HepG2 (cell line): ENCODE measurements around the gene FBXW8. TPM values are rescaled to one million over a fixed set of nuclear protein-coding genes. Genes with fewer than 3 reads are reported as not detected.

Experiments
- ATAC-seq: fragments of 200-7000 bp; cut with Tn5 transposase; 3 replicates; pipeline ENCODE4 v1.9.1; 2020; ENCODE audit warnings: mild to moderate bottlenecking, moderate library complexity
- BruUV-seq: library from RNA; stranded (reverse); fragments of 400-500 nt; replicated peaks from 2 replicates; lab custom pipeline; 2021; lab: Mats Ljungman, UMichigan
- CTCF ChIA-PET: fragments of 300-600 bp; formaldehyde crosslinking; extraction: SDS; loops from one replicate; lab custom pipeline; 2021; ENCODE audit warnings: low total read pairs, inconsistent platforms, low intra/inter-chr PET ratio; lab: Yijun Ruan, JAX
- POLR2A ChIA-PET: fragments of 350-600 bp; sonication (Branson Sonifier 250); formaldehyde crosslinking; loops from one replicate; lab custom pipeline; 2020; ENCODE audit warnings: antibody characterized with exemption, inconsistent platforms; lab: Yijun Ruan, JAX
- DNase-seq: peaks from one replicate; pipeline ENCODE4 v3.0.0-alpha.2; 2015; ENCODE audit warnings: low spot score
- FAIRE-seq: peaks from 3 replicates; lab custom pipeline; 2011; peaks lifted over from hg19 to GRCh38; lab: Jason Lieb, UNC
- H2AFZ ChIP-seq: one replicate; pipeline ENCODE4 v1.6.1; 2011; ENCODE audit warnings: low read length, inconsistent platforms
- H3K27ac ChIP-seq: fragments of 300-600 bp; 3 replicates; pipeline ENCODE4 v1.8.0; 2011; ENCODE audit warnings: mixed run types, mild to moderate bottlenecking, mixed read lengths, low read length, inconsistent platforms; ENCODE audit not compliant: insufficient read depth; ENCODE audit errors: extremely low read length
- H3K27me3 ChIP-seq, 2 experiments: fragments of 200-600 bp in 1 of 2; 2 replicates in 1 of 2; 3 replicates in 1 of 2; pipeline versions ENCODE4 v1.6.0 to v1.8.0; 2011; ENCODE audit warnings: low read length in 2 of 2, mild to moderate bottlenecking in 2 of 2, moderate library complexity in 2 of 2, inconsistent platforms in 1 of 2; ENCODE audit not compliant: insufficient read depth in 2 of 2, control insufficient read depth in 1 of 2
- H3K36me3 ChIP-seq, 2 experiments: fragments of 200-600 bp in 1 of 2; replicated peaks in 1 of 2; 2 replicates in 1 of 2; 3 replicates in 1 of 2; pipeline versions ENCODE4 v1.5.1 to v1.8.0; 2011; ENCODE audit warnings: low read length in 2 of 2, inconsistent platforms in 1 of 2; ENCODE audit not compliant: insufficient read depth in 2 of 2, control insufficient read depth in 1 of 2
- H3K4me1 ChIP-seq: 2 replicates; pipeline ENCODE4 v1.5.1; 2012; ENCODE audit warnings: low read length, inconsistent platforms; ENCODE audit not compliant: insufficient read depth
- H3K4me2 ChIP-seq: 2 replicates; pipeline ENCODE4 v1.6.0; 2011; ENCODE audit warnings: low read depth, low read length, inconsistent platforms
- H3K4me3 ChIP-seq, 3 experiments: fragments of 200-600 bp in 1 of 3; sonication (generic), shearing (Covaris generic) in 1 of 3; replicated peaks in 1 of 3; 2 replicates each; pipeline ENCODE4 v1.5.1; 2011 to 2016; ENCODE audit warnings: low read length in 3 of 3, inconsistent platforms in 2 of 3, low read depth in 2 of 3, mild to moderate bottlenecking in 2 of 3, control low read depth in 1 of 3, mixed read lengths in 1 of 3; ENCODE audit not compliant: insufficient read depth in 1 of 3
- H3K79me2 ChIP-seq: one replicate; pipeline ENCODE4 v1.6.1; 2011; ENCODE audit warnings: low read length, inconsistent platforms; ENCODE audit not compliant: insufficient read depth
- H3K9ac ChIP-seq: 2 replicates; pipeline ENCODE4 v1.6.0; 2011; ENCODE audit warnings: mild to moderate bottlenecking, low read depth, low read length, inconsistent platforms; ENCODE audit not compliant: insufficient read depth
- H3K9me3 ChIP-seq: 2 replicates; pipeline ENCODE4 v1.5.1; 2012; ENCODE audit warnings: mild to moderate bottlenecking, low read length
- H4K20me1 ChIP-seq: 2 replicates; pipeline ENCODE4 v1.6.0; 2011; ENCODE audit warnings: inconsistent platforms, mild to moderate bottlenecking, low read length, moderate library complexity; ENCODE audit not compliant: insufficient read depth
- BCL3 ChIP-seq: sonication (generic); formaldehyde crosslinking; IDR thresholded peaks from 2 replicates; pipeline ENCODE4 v1.5.1; 2020; ENCODE audit warnings: mild to moderate bottlenecking, missing genetic modification reagents, moderate library complexity
- CREB3 ChIP-seq: sonication (generic); formaldehyde crosslinking; IDR thresholded peaks from 2 replicates; pipeline ENCODE4 v1.5.0; 2020; ENCODE audit warnings: missing genetic modification reagents
- FOXK2 ChIP-seq: fragments of 450-650 bp; IDR thresholded peaks from 2 replicates; pipeline ENCODE4 v1.6.1; 2016
- GATAD1 ChIP-seq: IDR thresholded peaks from 2 replicates; pipeline ENCODE4 v1.6.1; 2016; ENCODE audit warnings: missing genetic modification reagents, missing compliant biosample characterization
- MED1 ChIP-seq: sonication (generic); formaldehyde crosslinking; IDR thresholded peaks from 2 replicates; pipeline ENCODE4 v1.4.0; 2020; ENCODE audit warnings: missing genetic modification reagents
- NFKB2 ChIP-seq: sonication (generic); formaldehyde crosslinking; IDR thresholded peaks from 2 replicates; pipeline ENCODE4 v1.4.0; 2020; ENCODE audit warnings: missing genetic modification reagents, borderline replicate concordance
- NFKBIZ ChIP-seq: IDR thresholded peaks from 2 replicates; pipeline ENCODE4 v1.6.1; 2018; ENCODE audit warnings: missing genetic modification reagents, missing compliant biosample characterization
- SKIL ChIP-seq: sonication (generic); formaldehyde crosslinking; IDR thresholded peaks from 2 replicates; pipeline ENCODE4 v1.8.0; 2022; ENCODE audit warnings: missing genetic modification reagents, mild to moderate bottlenecking, moderate library complexity, borderline replicate concordance
- ZBTB26 ChIP-seq: IDR thresholded peaks from 2 replicates; pipeline ENCODE4 v1.6.1; 2016; ENCODE audit warnings: missing compliant biosample characterization, missing genetic modification reagents, borderline replicate concordance
- ZNF230 ChIP-seq: sonication (generic); formaldehyde crosslinking; IDR thresholded peaks from 2 replicates; pipeline ENCODE4 v1.4.0; 2020; ENCODE audit warnings: mild to moderate bottlenecking, missing genetic modification reagents
- ZNF713 ChIP-seq: sonication (generic); formaldehyde crosslinking; IDR thresholded peaks from 2 replicates; pipeline ENCODE4 v1.4.0; 2020; ENCODE audit warnings: mild to moderate bottlenecking, missing genetic modification reagents
- WGBS: methylation state at CpG from one replicate; pipeline ENCODE4 v1.1.6; 2017; ENCODE audit warnings: low lambda C conversion rate; 5-methylcytosine and 5-hydroxymethylcytosine counted together
- in situ Hi-C: cut with HindIII; loops from 2 replicates; pipeline ENCODE4 v1.10.0; 2017; ENCODE audit warnings: low pct_unique_long_range_greater_than_20kb; ENCODE audit not compliant: extremely low pct_ligation_motif_present
- intact Hi-C: fragments of 100-400 bp; cut with micrococcal nuclease; formaldehyde crosslinking; loops from one replicate; pipeline ENCODE4 v1.10.0; 2022; ENCODE audit not compliant: unreplicated experiment
- polyA plus RNA-seq, 8 experiments: library from polyadenylated mRNA; depleted of rRNA in 3 of 8; stranded (reverse) in 7 of 8; unstranded in 1 of 8; fragments of >200 nt; fragmentation: Illumina TruSeq in 4 of 8; extraction: Trizol in 4 of 8; gene quantifications; 2 replicates each; pipeline versions ENCODE4 v1.2.1 to v1.2.3, GENCODE V29; 2011 to 2016; ENCODE audit warnings: low read depth in 4 of 8, missing spikeins in 1 of 8, mixed read lengths in 1 of 8; ENCODE audit not compliant: insufficient read depth in 1 of 8
- total RNA-seq, 5 experiments: library from RNA; depleted of rRNA; stranded (reverse); fragments of >200 nt; fragmentation: Illumina TruSeq; extraction: Trizol; gene quantifications; 2 replicates each; pipeline ENCODE4 v1.2.3, GENCODE V29; 2016; ENCODE audit warnings: low read depth in 1 of 5
- TF ChIP-seq, protein P1 (sequence below): sonication (generic); formaldehyde crosslinking; IDR thresholded peaks from 2 replicates; pipeline ENCODE4 v1.5.0; 2020; ENCODE audit warnings: missing genetic modification reagents
- TF ChIP-seq, protein P2 (sequence below): sonication (generic); formaldehyde crosslinking; IDR thresholded peaks from 2 replicates; pipeline ENCODE4 v1.4.0; 2020; ENCODE audit warnings: low read depth, missing genetic modification reagents

FBXW8 gene
- total and polyA plus RNA-seq, 2 of the 13 experiments (the other 11 are each of a cell fraction or from before 2014, with no cell fraction given), result 5.1 to 5.9 TPM

DNA sequence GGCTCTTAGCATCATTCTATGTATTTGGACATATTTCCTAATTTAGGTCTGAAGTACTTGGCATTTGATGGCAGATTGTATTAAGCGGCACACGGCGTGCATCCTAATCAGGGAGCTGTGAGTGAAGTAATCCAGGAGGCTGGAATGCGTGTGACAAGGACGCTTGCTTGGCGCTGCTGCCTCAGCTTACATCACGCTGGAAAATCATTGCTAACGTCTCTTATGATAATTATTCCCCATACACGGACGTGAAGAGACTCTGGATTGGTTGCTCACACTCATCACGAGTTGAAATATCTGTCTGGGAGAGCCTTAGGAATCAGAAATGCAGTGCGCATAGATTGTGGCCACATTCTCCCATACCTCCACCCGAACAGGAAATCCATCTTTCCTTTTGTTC, 85.3 kb downstream of the FBXW8 start:
- Histone ChIP-seq H3K79me2 (no peaks in the 10 kb centered on the region), H2AFZ (no peak overlapping the region), H3K4me1 (no peaks in the 10 kb centered on the region), H3K9me3 (no peaks in the 10 kb centered on the region), H3K4me2 (no peak overlapping the region), H3K36me3 (peaks cover 0 to 4% of the 10 kb centered on the region in 2 experiments; a peak in 3 of 5 replicates), H3K9ac (no peak overlapping the region), H4K20me1 (no peaks in the 10 kb centered on the region), H3K27me3 (no peaks in the 10 kb centered on the region), H3K27ac (no peak overlapping the region), H3K4me3 (no peak overlapping the region)
- 92% methylated on average over 13 of the region's 13 CpGs for WGBS
- ATAC-seq (no peak), DNase-seq (no peak), FAIRE-seq (no peak)
- intact Hi-C loops, result no loop called here
- POLR2A ChIA-PET, result no interaction called here
- no TSS peak for BruUV-seq
- TF ChIP-seq NFKBIZ (CRISPR knock-in tag), result no peak
- no peak for TF ChIP-seq BCL3 (CRISPR knock-in tag)
- TF ChIP-seq FOXK2, result no peak
- no peak for TF ChIP-seq ZNF230 (CRISPR knock-in tag)
- TF ChIP-seq NFKB2 (CRISPR knock-in tag), result no peak
- TF ChIP-seq, protein P1, sequence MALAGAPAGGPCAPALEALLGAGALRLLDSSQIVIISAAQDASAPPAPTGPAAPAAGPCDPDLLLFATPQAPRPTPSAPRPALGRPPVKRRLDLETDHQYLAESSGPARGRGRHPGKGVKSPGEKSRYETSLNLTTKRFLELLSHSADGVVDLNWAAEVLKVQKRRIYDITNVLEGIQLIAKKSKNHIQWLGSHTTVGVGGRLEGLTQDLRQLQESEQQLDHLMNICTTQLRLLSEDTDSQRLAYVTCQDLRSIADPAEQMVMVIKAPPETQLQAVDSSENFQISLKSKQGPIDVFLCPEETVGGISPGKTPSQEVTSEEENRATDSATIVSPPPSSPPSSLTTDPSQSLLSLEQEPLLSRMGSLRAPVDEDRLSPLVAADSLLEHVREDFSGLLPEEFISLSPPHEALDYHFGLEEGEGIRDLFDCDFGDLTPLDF (CRISPR knock-in tag), result no peak
- no peak for TF ChIP-seq ZBTB26
- no peak for TF ChIP-seq CREB3 (CRISPR knock-in tag)
- TF ChIP-seq ZNF713, result no peak
- TF ChIP-seq SKIL (CRISPR knock-in tag), result no peak
- TF ChIP-seq, protein P2, sequence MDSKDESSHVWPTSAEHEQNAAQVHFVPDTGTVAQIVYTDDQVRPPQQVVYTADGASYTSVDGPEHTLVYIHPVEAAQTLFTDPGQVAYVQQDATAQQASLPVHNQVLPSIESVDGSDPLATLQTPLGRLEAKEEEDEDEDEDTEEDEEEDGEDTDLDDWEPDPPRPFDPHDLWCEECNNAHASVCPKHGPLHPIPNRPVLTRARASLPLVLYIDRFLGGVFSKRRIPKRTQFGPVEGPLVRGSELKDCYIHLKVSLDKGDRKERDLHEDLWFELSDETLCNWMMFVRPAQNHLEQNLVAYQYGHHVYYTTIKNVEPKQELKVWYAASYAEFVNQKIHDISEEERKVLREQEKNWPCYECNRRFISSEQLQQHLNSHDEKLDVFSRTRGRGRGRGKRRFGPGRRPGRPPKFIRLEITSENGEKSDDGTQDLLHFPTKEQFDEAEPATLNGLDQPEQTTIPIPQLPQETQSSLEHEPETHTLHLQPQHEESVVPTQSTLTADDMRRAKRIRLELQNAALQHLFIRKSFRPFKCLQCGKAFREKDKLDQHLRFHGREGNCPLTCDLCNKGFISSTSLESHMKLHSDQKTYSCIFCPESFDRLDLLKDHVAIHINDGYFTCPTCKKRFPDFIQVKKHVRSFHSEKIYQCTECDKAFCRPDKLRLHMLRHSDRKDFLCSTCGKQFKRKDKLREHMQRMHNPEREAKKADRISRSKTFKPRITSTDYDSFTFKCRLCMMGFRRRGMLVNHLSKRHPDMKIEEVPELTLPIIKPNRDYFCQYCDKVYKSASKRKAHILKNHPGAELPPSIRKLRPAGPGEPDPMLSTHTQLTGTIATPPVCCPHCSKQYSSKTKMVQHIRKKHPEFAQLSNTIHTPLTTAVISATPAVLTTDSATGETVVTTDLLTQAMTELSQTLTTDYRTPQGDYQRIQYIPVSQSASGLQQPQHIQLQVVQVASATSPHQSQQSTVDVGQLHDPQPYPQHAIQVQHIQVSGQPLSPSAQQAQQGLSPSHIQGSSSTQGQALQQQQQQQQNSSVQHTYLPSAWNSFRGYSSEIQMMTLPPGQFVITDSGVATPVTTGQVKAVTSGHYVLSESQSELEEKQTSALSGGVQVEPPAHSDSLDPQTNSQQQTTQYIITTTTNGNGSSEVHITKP (CRISPR knock-in tag), result no peak
- no peak for TF ChIP-seq MED1 (CRISPR knock-in tag)
- TF ChIP-seq GATAD1 (CRISPR knock-in tag), result no peak
- CTCF ChIA-PET, result no interaction called here
- in situ Hi-C loops, result no loop called here
